Retinal pigment epithelial cell (primary cell): Measurements from ENCODE around the gene ARMS2.

Experiments used
- DNase-seq: peaks from one replicate; pipeline ENCODE4 v3.0.0-alpha.2; 2010; ENCODE audit warnings: low read depth
- H3K4me3 ChIP-seq: 2 replicates; pipeline ENCODE4 v1.5.1; 2011; ENCODE audit warnings: mild to moderate bottlenecking, low read length, control low read depth, moderate library complexity
- TF ChIP-seq, protein P1 (sequence below): conservative IDR thresholded peaks from 2 replicates; pipeline ENCODE4 v1.5.1; 2011; ENCODE audit warnings: low read depth, low read length, control low read depth, inconsistent platforms

Gene ARMS2, protein sequence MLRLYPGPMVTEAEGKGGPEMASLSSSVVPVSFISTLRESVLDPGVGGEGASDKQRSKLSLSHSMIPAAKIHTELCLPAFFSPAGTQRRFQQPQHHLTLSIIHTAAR

DNA sequence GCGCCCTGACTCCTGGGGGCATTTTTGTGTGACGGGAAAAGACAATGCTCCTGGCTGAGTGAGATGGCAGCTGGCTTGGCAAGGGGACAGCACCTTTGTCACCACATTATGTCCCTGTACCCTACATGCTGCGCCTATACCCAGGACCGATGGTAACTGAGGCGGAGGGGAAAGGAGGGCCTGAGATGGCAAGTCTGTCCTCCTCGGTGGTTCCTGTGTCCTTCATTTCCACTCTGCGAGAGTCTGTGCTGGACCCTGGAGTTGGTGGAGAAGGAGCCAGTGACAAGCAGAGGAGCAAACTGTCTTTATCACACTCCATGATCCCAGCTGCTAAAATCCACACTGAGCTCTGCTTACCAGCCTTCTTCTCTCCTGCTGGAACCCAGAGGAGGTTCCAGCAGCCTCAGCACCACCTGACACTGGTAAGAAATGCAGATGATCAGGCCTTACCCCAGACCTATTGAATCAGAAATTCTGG, at the start of gene ARMS2:
Gene ARMS2 (plus strand): TSS at position 51 of the 478 bp plus-strand sequence. CDS start 75 bp downstream, at position 126.
- DNase-seq: no peak
- TF ChIP-seq, protein P1, sequence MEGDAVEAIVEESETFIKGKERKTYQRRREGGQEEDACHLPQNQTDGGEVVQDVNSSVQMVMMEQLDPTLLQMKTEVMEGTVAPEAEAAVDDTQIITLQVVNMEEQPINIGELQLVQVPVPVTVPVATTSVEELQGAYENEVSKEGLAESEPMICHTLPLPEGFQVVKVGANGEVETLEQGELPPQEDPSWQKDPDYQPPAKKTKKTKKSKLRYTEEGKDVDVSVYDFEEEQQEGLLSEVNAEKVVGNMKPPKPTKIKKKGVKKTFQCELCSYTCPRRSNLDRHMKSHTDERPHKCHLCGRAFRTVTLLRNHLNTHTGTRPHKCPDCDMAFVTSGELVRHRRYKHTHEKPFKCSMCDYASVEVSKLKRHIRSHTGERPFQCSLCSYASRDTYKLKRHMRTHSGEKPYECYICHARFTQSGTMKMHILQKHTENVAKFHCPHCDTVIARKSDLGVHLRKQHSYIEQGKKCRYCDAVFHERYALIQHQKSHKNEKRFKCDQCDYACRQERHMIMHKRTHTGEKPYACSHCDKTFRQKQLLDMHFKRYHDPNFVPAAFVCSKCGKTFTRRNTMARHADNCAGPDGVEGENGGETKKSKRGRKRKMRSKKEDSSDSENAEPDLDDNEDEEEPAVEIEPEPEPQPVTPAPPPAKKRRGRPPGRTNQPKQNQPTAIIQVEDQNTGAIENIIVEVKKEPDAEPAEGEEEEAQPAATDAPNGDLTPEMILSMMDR: no peak
- H3K4me3 ChIP-seq: no peak within 1 kb of the TSS

DNA sequence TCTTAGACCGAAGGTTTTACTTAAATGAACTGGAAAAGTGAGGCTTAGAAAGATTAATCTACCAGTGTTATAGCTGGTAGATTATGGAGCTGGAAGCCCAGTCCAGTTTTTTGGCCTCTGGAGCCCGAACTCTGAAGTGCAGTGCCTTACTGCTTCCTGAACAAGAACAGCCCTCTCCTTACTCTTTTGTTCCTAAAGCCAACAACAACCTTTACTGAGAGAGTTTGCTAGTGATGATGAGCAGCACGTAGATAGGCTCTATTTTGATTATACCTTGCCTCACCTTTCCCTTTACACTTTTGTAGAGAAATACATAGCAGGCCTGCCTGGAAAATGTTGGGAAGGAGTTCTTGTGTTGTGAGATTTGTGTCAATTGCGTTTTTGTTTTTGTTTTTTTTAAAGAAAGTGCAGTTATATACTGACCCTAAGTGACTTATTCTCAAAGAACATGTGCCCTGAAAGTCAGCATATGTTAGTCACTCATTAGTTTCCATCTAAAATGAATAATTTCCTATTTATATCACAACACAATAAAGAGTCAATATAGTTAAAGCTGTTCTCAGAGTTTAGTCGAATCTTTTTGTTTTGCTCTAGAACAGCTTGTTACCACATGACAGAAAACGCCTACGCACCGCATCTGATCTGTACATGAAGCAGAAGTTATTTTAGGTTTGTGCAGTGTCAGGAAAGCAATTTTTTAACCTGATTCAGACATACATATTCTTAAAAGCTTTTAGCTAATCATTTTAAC, 46.9 kb upstream of the ARMS2 start:
- no peak for DNase-seq
- TF ChIP-seq, protein P1: no peak
- H3K4me3 ChIP-seq: no peak overlapping the region

DNA sequence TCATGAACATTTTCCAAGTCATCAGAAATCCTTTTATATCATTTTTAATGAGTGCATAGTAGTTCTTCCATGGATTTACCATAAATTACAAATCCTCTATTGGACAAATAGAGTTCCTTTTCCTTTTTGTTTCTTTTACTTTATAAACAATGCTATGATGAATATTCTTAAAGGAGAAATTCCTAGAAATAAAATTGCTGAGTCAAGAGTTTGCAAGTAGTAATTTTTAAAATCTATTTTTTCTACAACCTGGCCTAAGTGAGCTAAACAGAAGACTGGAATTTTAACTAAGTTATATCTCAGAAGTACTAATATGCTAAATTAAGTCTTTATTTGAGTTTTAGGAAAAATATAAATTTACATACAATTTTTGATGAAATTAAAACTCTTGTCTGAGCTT, 41.1 kb upstream of the ARMS2 start:
- H3K4me3 ChIP-seq: no peak overlapping the region
- DNase-seq: no peak
- TF ChIP-seq, protein P1: no peak

DNA sequence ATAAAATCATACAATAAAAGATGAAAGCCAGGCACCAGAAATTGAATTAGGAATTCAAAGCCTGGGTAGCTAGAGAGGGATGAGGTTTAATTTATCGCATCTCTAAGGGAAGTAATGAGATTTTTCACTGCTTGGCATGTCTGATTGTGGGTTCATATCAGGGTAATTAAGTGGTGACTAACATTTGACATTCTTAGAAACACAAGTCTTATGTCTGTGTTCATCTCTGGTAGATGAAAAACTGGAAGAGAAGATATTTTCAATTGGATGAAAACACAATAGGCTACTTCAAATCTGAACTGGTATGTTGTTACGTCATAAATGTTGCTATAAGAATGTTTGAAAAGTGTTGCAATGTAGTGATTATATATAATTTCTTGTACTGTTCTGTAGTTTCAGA, 36.8 kb upstream of the ARMS2 start:
- H3K4me3 ChIP-seq: no peak overlapping the region
- DNase-seq: no peak
- TF ChIP-seq, protein P1: no peak

DNA sequence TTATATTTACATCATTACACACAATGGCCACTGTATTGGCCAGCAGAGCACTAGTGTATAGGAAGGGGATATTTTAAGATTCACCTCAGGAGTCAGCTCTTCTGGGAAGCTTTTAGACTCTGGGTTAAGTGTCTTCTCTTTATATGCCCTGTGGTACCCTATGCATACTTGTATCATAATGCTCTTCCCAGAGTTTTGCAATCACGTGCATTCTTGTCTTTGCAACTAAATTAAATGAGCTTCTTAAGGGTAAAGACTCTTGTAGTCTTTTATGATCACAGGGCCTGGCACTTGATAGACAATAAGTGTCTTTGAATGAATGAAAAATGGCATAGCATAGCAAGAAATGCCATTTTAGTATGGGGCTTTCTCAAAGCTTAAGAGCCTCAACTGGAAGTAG, 35.4 kb upstream of the ARMS2 start:
- TF ChIP-seq, protein P1: no peak
- no peak overlapping the region for H3K4me3 ChIP-seq
- DNase-seq: no peak

DNA sequence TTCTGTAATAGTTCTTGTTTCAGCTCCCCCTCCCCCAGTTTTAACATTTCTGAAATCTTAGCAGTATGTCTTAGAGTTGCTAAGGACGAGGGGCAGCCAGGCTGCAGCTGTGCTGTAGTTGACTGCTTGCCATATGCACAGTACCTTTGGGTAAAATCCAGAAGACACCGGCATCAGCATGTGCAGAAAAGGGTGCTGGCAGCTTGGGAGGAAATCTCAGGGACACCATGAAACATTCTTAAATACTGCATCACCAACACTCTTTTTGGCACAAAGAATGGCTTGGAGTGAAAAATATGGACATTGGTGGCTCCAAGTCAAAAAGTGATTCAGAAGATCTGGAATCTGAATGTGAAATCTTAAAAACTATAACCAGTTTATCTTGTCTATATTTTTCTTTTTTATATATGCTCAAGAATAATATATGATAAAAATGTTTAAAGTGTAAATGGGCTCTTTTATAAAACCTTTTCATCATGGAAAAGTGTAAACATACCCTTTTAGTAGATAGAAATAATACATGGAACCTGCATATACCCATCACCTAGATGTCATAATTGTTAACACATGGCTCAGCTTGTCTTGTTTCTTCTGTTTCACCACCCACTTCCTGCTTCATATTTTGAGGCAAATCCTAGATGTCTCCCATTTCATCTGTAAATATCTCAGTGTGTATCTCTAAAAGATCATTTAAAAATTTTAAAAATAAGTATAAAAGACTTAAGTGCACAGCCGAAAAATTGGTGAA, 34.4 kb upstream of the ARMS2 start:
- no peak for DNase-seq
- TF ChIP-seq, protein P1: no peak
- H3K4me3 ChIP-seq: no peak overlapping the region
